Tibial nerve (tissue), 4 donors: ENCODE results near the gene LRRC30. TPM values are rescaled to one million over a fixed set of nuclear protein-coding genes. Genes with fewer than 3 reads are reported as not detected.

ENCODE experiments used
- total RNA-seq, 4 donors: library from RNA; depleted of rRNA; stranded (reverse); fragments of >200 nt; gene quantifications; one replicate each; pipeline ENCODE4 v1.1.0, GENCODE V29; 2016

Gene LRRC30
- total RNA-seq, 4 donors from 2014 or later = not detected

Other genes starting within 250 kb of the LRRC30 start
- gene LAMA1, start 113.3 kb upstream of the LRRC30 start, total RNA-seq = 1 to 10 TPM; 1.2 to 3.0 (median 1.9) TPM